Neural crest cell (in vitro differentiated cells): ENCODE results near the gene MEGF9. TPM values are rescaled to one million over a fixed set of nuclear protein-coding genes. Genes with fewer than 3 reads are reported as not detected.

Experiments used
- DNase-seq: peaks from one replicate; pipeline ENCODE4 v3.0.0; 2021; ENCODE audit warnings: low read depth, mixed read lengths, low spot score
- H3K27ac Mint-ChIP-seq: one replicate; pipeline ENCODE4 v1.8.0; 2021; ENCODE audit warnings: mild to moderate bottlenecking, mixed read lengths; ENCODE audit not compliant: unreplicated experiment
- H3K27me3 Mint-ChIP-seq: 2 replicates; pipeline ENCODE4 v1.8.0; 2021; ENCODE audit warnings: low read depth, mild to moderate bottlenecking, mixed read lengths
- H3K36me3 Mint-ChIP-seq: 2 replicates; pipeline ENCODE4 v1.8.0; 2021; ENCODE audit warnings: low read depth, mild to moderate bottlenecking, mixed read lengths
- H3K4me1 Mint-ChIP-seq: 2 replicates; pipeline ENCODE4 v1.8.0; 2021; ENCODE audit warnings: mixed read lengths
- H3K4me3 Mint-ChIP-seq: one replicate; pipeline ENCODE4 v1.8.0; 2021; ENCODE audit warnings: mild to moderate bottlenecking, mixed read lengths
- H3K9me3 Mint-ChIP-seq: 2 replicates; pipeline ENCODE4 v1.8.0; 2021; ENCODE audit warnings: mixed read lengths
- CTCF ChIP-seq: fragments of 200-600 bp; sonication (generic); conservative IDR thresholded peaks from 2 replicates; pipeline ENCODE4 v1.5.0; 2021; ENCODE audit warnings: antibody characterized with exemption, mild to moderate bottlenecking
- total RNA-seq: library from RNA; stranded (reverse); gene quantifications from 2 replicates; pipeline ENCODE4 v1.2.1, GENCODE V29; 2021

The MEGF9 gene
- total RNA-seq, 1 donor from 2014 or later = 22.2 TPM

- Mint-ChIP-seq H3K27ac (no peak overlapping the region), H3K4me3 (no peak overlapping the region), H3K36me3 (peaks cover 3% of the 10 kb centered on the region), H3K9me3 (no peaks in the 10 kb centered on the region), H3K4me1 (peaks cover 4% of the 10 kb centered on the region), H3K27me3 (no peaks in the 10 kb centered on the region)
- no peak for DNase-seq
- TF ChIP-seq CTCF = no peak
These were observed 36.3 kb downstream of the MEGF9 start for GRCh38 chr9:120677965-120678364.

- Mint-ChIP-seq H3K36me3 (peaks cover 5% of the 10 kb centered on the region), H3K27me3 (no peaks in the 10 kb centered on the region), H3K9me3 (no peaks in the 10 kb centered on the region), H3K4me1 (peaks cover 4% of the 10 kb centered on the region), H3K27ac (no peak overlapping the region), H3K4me3 (no peak overlapping the region)
- no peak for TF ChIP-seq CTCF
- no peak for DNase-seq
These were observed 37.4 kb downstream of the MEGF9 start for GRCh38 chr9:120676767-120677402.

GRCh38 chr9:120668399-120668798 is 45.9 kb downstream of the MEGF9 start:
- Mint-ChIP-seq H3K9me3 (no peaks in the 10 kb centered on the region), H3K27me3 (no peaks in the 10 kb centered on the region), H3K4me3 (no peak overlapping the region)

GRCh38 chr9:120663950-120664349 is 50.3 kb downstream of the MEGF9 start:
- TF ChIP-seq CTCF = no peak
- Mint-ChIP-seq H3K36me3 (peaks cover 4% of the 10 kb centered on the region), H3K27ac (no peak overlapping the region), H3K9me3 (no peaks in the 10 kb centered on the region), H3K27me3 (no peaks in the 10 kb centered on the region), H3K4me3 (no peak overlapping the region), H3K4me1 (peaks cover 30% of the 10 kb centered on the region)
- DNase-seq = no peak

More at GRCh38 chr9:120668399-120668798, 45.9 kb downstream of the MEGF9 start:
- peaks cover 7% of the 10 kb centered on the region for H3K36me3 Mint-ChIP-seq
- DNase-seq = no peak
- no peak for TF ChIP-seq CTCF
- peaks cover 25% of the 10 kb centered on the region for H3K4me1 Mint-ChIP-seq
- H3K27ac Mint-ChIP-seq = no peak overlapping the region

GRCh38 chr9:120663380-120663779 is 50.9 kb downstream of the MEGF9 start:
- TF ChIP-seq CTCF = no peak
- H3K4me1 Mint-ChIP-seq = peaks cover 30% of the 10 kb centered on the region
- H3K27me3 Mint-ChIP-seq = no peaks in the 10 kb centered on the region
- no peak for DNase-seq
- H3K9me3 Mint-ChIP-seq = no peaks in the 10 kb centered on the region
- H3K27ac Mint-ChIP-seq = no peak overlapping the region
- no peak overlapping the region for H3K4me3 Mint-ChIP-seq
- H3K36me3 Mint-ChIP-seq = peaks cover 4% of the 10 kb centered on the region
